ENCODE data around the gene ZFP92.

Gene ZFP92

DNA sequence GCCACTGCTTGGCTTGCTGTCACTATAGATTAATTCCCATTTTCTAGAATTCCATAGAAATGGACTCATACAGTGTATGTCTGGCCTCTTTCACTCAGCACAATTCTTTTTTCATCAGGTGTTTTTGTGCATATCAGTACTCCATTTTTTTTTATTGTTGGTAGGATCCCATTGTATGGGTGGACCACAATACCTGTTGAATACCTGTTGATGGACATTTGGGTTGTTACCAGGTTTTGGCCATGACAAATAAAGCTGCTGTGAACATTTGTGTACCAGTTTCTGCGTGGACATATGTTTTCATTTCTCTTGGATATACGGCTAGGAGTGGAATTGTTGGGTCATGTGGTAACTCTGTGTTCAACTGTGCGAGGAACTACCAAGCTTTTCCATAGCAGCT lies 14.9 kb downstream of the ZFP92 start:
- TF ChIP-seq FOXP2 (optimal IDR thresholded peaks at IDR 0.05; ENCODE audit: borderline replicate concordance, extremely low read depth, extremely low read length, insufficient read depth) (no peak), TAF1 (IDR thresholded peaks at IDR 0.05; ENCODE audit: borderline replicate concordance, insufficient read depth, low read length) (no peak)

- TF ChIP-seq FOXP2 (optimal IDR thresholded peaks at IDR 0.05; ENCODE audit: borderline replicate concordance, extremely low read depth, extremely low read length, insufficient read depth) (no peak), TAF1 (IDR thresholded peaks at IDR 0.05; ENCODE audit: borderline replicate concordance, insufficient read depth, low read length) (no peak), POLR2AphosphoS5 (IDR thresholded peaks at IDR 0.05; ENCODE audit: low read depth, low read length) (no peak), SIN3A (IDR thresholded peaks at IDR 0.05; ENCODE audit: borderline replicate concordance, insufficient read depth, low read length) (no peak)
- TF ChIP-seq, protein P1, sequence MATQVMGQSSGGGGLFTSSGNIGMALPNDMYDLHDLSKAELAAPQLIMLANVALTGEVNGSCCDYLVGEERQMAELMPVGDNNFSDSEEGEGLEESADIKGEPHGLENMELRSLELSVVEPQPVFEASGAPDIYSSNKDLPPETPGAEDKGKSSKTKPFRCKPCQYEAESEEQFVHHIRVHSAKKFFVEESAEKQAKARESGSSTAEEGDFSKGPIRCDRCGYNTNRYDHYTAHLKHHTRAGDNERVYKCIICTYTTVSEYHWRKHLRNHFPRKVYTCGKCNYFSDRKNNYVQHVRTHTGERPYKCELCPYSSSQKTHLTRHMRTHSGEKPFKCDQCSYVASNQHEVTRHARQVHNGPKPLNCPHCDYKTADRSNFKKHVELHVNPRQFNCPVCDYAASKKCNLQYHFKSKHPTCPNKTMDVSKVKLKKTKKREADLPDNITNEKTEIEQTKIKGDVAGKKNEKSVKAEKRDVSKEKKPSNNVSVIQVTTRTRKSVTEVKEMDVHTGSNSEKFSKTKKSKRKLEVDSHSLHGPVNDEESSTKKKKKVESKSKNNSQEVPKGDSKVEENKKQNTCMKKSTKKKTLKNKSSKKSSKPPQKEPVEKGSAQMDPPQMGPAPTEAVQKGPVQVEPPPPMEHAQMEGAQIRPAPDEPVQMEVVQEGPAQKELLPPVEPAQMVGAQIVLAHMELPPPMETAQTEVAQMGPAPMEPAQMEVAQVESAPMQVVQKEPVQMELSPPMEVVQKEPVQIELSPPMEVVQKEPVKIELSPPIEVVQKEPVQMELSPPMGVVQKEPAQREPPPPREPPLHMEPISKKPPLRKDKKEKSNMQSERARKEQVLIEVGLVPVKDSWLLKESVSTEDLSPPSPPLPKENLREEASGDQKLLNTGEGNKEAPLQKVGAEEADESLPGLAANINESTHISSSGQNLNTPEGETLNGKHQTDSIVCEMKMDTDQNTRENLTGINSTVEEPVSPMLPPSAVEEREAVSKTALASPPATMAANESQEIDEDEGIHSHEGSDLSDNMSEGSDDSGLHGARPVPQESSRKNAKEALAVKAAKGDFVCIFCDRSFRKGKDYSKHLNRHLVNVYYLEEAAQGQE (IDR thresholded peaks at IDR 0.05; ENCODE audit: insufficient read depth in 1 of 2, low read depth in 2 of 2, low read length in 2 of 2): no peak
Observed at GRCh38 chrX:153430796-153431195, 19.5 kb downstream of the ZFP92 start.

GRCh38 chrX:153433161-153433680 lies 21.9 kb downstream of the ZFP92 start:
- TF ChIP-seq POLR2AphosphoS5 (IDR thresholded peaks at IDR 0.05; ENCODE audit: low read depth, low read length) (no peak), FOXP2 (optimal IDR thresholded peaks at IDR 0.05; ENCODE audit: borderline replicate concordance, extremely low read depth, extremely low read length, insufficient read depth) (no peak), SIN3A (IDR thresholded peaks at IDR 0.05; ENCODE audit: borderline replicate concordance, insufficient read depth, low read length) (no peak)

DNA sequence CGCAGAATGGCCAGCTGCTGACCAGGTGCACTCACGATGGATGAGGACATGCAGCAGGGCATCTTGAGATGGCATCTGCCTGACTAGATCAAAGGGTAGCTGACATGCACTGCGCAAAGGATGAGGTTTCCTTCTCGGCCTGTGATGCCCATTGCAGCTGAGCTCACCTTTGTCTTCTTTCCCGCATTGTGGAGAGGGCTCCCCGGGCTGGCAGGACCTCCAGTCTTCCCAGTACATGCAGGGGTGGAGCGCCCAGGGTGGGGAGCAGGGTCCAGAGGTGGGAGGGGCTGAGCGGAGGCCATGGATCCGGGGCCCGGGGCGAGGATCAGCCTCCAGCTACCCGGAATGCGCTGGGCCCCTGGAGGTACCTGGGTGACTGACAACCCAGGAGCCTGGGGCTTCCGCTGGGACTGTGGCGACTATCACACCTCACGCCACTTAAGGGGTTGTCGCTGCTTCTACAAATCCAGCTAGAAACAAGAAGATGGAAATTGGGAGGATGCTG lies 22.6 kb downstream of the ZFP92 start:
- no peak for TF ChIP-seq TAF1 (IDR thresholded peaks at IDR 0.05; ENCODE audit: borderline replicate concordance, insufficient read depth, low read length)
- TF ChIP-seq, protein P1 (IDR thresholded peaks at IDR 0.05; ENCODE audit: insufficient read depth in 1 of 2, low read depth in 2 of 2, low read length in 2 of 2): no peak
- TF ChIP-seq POLR2AphosphoS5 (IDR thresholded peaks at IDR 0.05; ENCODE audit: low read depth, low read length): no peak
- TF ChIP-seq SIN3A (IDR thresholded peaks at IDR 0.05; ENCODE audit: borderline replicate concordance, insufficient read depth, low read length): no peak
- TF ChIP-seq FOXP2 (optimal IDR thresholded peaks at IDR 0.05; ENCODE audit: borderline replicate concordance, extremely low read depth, extremely low read length, insufficient read depth): no peak

- no peak for TF ChIP-seq SIN3A (IDR thresholded peaks at IDR 0.05; ENCODE audit: borderline replicate concordance, insufficient read depth, low read length)
- TF ChIP-seq TAF1 (IDR thresholded peaks at IDR 0.05; ENCODE audit: borderline replicate concordance, insufficient read depth, low read length): no peak
- TF ChIP-seq, protein P1 (IDR thresholded peaks at IDR 0.05; ENCODE audit: insufficient read depth in 1 of 2, low read depth in 2 of 2, low read length in 2 of 2): no peak
- TF ChIP-seq FOXP2 (optimal IDR thresholded peaks at IDR 0.05; ENCODE audit: borderline replicate concordance, extremely low read depth, extremely low read length, insufficient read depth): no peak
- TF ChIP-seq POLR2AphosphoS5 (IDR thresholded peaks at IDR 0.05; ENCODE audit: low read depth, low read length): no peak
Observed at GRCh38 chrX:153434801-153435200, 23.5 kb downstream of the ZFP92 start.

DNA sequence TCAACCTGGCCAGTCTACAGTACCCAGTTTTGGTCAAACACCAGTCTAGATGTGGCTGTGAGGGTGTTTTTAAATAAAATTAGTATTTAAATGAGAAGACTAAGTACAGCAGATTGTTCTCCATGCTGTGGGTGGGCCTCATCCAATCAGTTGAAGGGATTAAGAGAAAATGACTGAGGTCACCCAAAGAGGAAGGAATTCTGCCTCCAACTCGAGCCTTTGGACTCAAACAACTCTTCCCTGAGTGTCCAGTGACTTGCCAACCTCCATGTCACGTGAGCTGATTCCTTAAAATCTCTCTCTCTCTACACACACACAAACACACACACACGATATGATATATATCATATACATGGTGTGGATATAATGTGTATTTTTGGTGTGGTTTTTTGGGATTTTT lies 24.6 kb downstream of the ZFP92 start:
- TF ChIP-seq TAF1 (IDR thresholded peaks at IDR 0.05; ENCODE audit: borderline replicate concordance, insufficient read depth, low read length) (no peak), FOXP2 (optimal IDR thresholded peaks at IDR 0.05; ENCODE audit: borderline replicate concordance, extremely low read depth, extremely low read length, insufficient read depth) (no peak), POLR2AphosphoS5 (IDR thresholded peaks at IDR 0.05; ENCODE audit: low read depth, low read length) (no peak), SIN3A (IDR thresholded peaks at IDR 0.05; ENCODE audit: borderline replicate concordance, insufficient read depth, low read length) (no peak)
- TF ChIP-seq, protein P1 (IDR thresholded peaks at IDR 0.05; ENCODE audit: insufficient read depth in 1 of 2, low read depth in 2 of 2, low read length in 2 of 2): no peak

Data from PFSK-1 (cell line).